HEK293 (cell line): ENCODE results near the gene JMJD6.
A peak's percentile ranks its signal among the peaks of the same experiment; 100 is the strongest.

Source experiments
- EGR2 ChIP-seq: fragments of 450-650 bp; formaldehyde crosslinking; IDR thresholded peaks from 2 replicates; pipeline ENCODE4 v1.5.1; 2016; ENCODE audit warnings: low read depth, missing biosample characterization, missing genetic modification characterization
- HOXC10 ChIP-seq: sonication (generic); formaldehyde crosslinking; IDR thresholded peaks from 2 replicates; pipeline ENCODE4 v1.8.1; 2023; ENCODE audit warnings: mild to moderate bottlenecking, missing genetic modification reagents
- KLF1 ChIP-seq: fragments of 450-650 bp; formaldehyde crosslinking; IDR thresholded peaks from 2 replicates; pipeline ENCODE4 v1.5.1; 2016; ENCODE audit warnings: missing biosample characterization, missing genetic modification characterization
- MYNN ChIP-seq: fragments of 450-650 bp; formaldehyde crosslinking; IDR thresholded peaks from 2 replicates; pipeline ENCODE4 v1.5.1; 2016; ENCODE audit warnings: missing biosample characterization, missing genetic modification characterization, borderline replicate concordance
- PRDM1 ChIP-seq: fragments of 450-650 bp; formaldehyde crosslinking; IDR thresholded peaks from 2 replicates; pipeline ENCODE4; 2016; ENCODE audit warnings: missing biosample characterization, missing genetic modification characterization
- RBAK ChIP-seq: fragments of 450-650 bp; formaldehyde crosslinking; IDR thresholded peaks from 2 replicates; pipeline ENCODE4 v1.5.1; 2016; ENCODE audit warnings: missing biosample characterization, missing genetic modification characterization
- SCRT1 ChIP-seq: fragments of 450-650 bp; formaldehyde crosslinking; IDR thresholded peaks from 2 replicates; pipeline ENCODE4 v1.5.1; 2016; ENCODE audit warnings: missing biosample characterization, missing genetic modification characterization, borderline replicate concordance
- SP3 ChIP-seq: fragments of 450-650 bp; formaldehyde crosslinking; IDR thresholded peaks from 2 replicates; pipeline ENCODE4 v1.5.1; 2016; ENCODE audit warnings: missing biosample characterization, missing genetic modification characterization
- SP7 ChIP-seq: fragments of 450-650 bp; formaldehyde crosslinking; IDR thresholded peaks from 2 replicates; pipeline ENCODE4 v1.5.1; 2016; ENCODE audit warnings: missing biosample characterization, missing genetic modification characterization
- TCF7L2 ChIP-seq: IDR thresholded peaks from 2 replicates; pipeline ENCODE4 v1.6.1; 2011; ENCODE audit warnings: low read depth, mild to moderate bottlenecking, inconsistent platforms, low read length, moderate library complexity, borderline replicate concordance
- WT1 ChIP-seq: fragments of 450-650 bp; formaldehyde crosslinking; IDR thresholded peaks from 2 replicates; pipeline ENCODE4 v1.5.1; 2016; ENCODE audit warnings: missing biosample characterization, missing genetic modification characterization
- YY2 ChIP-seq: fragments of 450-650 bp; formaldehyde crosslinking; IDR thresholded peaks from 2 replicates; pipeline ENCODE4 v1.5.1; 2016; ENCODE audit warnings: missing biosample characterization, missing genetic modification characterization
- ZBTB21 ChIP-seq: fragments of 450-650 bp; formaldehyde crosslinking; IDR thresholded peaks from 2 replicates; pipeline ENCODE4 v1.5.1; 2017; ENCODE audit warnings: missing biosample characterization, missing genetic modification characterization
- ZBTB6 ChIP-seq: fragments of 450-650 bp; formaldehyde crosslinking; IDR thresholded peaks from 2 replicates; pipeline ENCODE4 v1.5.1; 2017; ENCODE audit warnings: missing biosample characterization, missing genetic modification characterization
- ZBTB8A ChIP-seq: fragments of 450-650 bp; formaldehyde crosslinking; IDR thresholded peaks from 2 replicates; pipeline ENCODE4 v1.5.1; 2016; ENCODE audit warnings: missing biosample characterization, missing genetic modification characterization
- ZFHX2 ChIP-seq: fragments of 450-650 bp; formaldehyde crosslinking; conservative IDR thresholded peaks from 2 replicates; pipeline ENCODE4 v1.5.1; 2016; ENCODE audit warnings: missing biosample characterization, missing genetic modification characterization
- ZFP69B ChIP-seq: fragments of 450-650 bp; formaldehyde crosslinking; IDR thresholded peaks from 2 replicates; pipeline ENCODE4 v1.5.1; 2016; ENCODE audit warnings: missing biosample characterization, missing genetic modification characterization
- ZNF114 ChIP-seq: fragments of 450-650 bp; formaldehyde crosslinking; IDR thresholded peaks from 2 replicates; pipeline ENCODE4 v1.5.0; 2017; ENCODE audit warnings: missing biosample characterization, missing genetic modification characterization
- ZNF157 ChIP-seq: fragments of 450-650 bp; formaldehyde crosslinking; IDR thresholded peaks from 2 replicates; pipeline ENCODE4 v1.5.1; 2016; ENCODE audit warnings: missing biosample characterization, missing genetic modification characterization
- ZNF24 ChIP-seq: fragments of 450-650 bp; formaldehyde crosslinking; IDR thresholded peaks from 2 replicates; pipeline ENCODE4 v1.5.1; 2016; ENCODE audit warnings: missing biosample characterization, missing genetic modification characterization
- ZNF350 ChIP-seq: fragments of 450-650 bp; formaldehyde crosslinking; IDR thresholded peaks from 2 replicates; pipeline ENCODE4 v1.5.0; 2017; ENCODE audit warnings: missing biosample characterization, mild to moderate bottlenecking, missing genetic modification characterization
- ZNF362 ChIP-seq: fragments of 450-650 bp; formaldehyde crosslinking; IDR thresholded peaks from 2 replicates; pipeline ENCODE4 v1.5.1; 2016; ENCODE audit warnings: missing biosample characterization, missing genetic modification characterization
- ZNF514 ChIP-seq: fragments of 450-650 bp; formaldehyde crosslinking; IDR thresholded peaks from 2 replicates; pipeline ENCODE4 v1.5.1; 2016; ENCODE audit warnings: missing biosample characterization, missing genetic modification characterization
- ZNF529 ChIP-seq: fragments of 450-650 bp; formaldehyde crosslinking; IDR thresholded peaks from 2 replicates; pipeline ENCODE4 v1.5.1; 2017; ENCODE audit warnings: missing genetic modification characterization, missing biosample characterization; ENCODE audit not compliant: insufficient replicate concordance
- ZNF560 ChIP-seq: fragments of 450-650 bp; formaldehyde crosslinking; IDR thresholded peaks from 2 replicates; pipeline ENCODE4 v1.5.1; 2017; ENCODE audit warnings: missing biosample characterization, missing genetic modification characterization, borderline replicate concordance
- ZNF600 ChIP-seq: fragments of 450-650 bp; formaldehyde crosslinking; IDR thresholded peaks from 2 replicates; pipeline ENCODE4 v1.5.1; 2016; ENCODE audit warnings: missing biosample characterization, missing genetic modification characterization
- ZNF610 ChIP-seq: fragments of 450-650 bp; formaldehyde crosslinking; IDR thresholded peaks from 2 replicates; pipeline ENCODE4 v1.5.1; 2016; ENCODE audit warnings: missing biosample characterization, missing genetic modification characterization, borderline replicate concordance
- ZNF624 ChIP-seq: fragments of 450-650 bp; formaldehyde crosslinking; IDR thresholded peaks from 2 replicates; pipeline ENCODE4 v1.5.1; 2017; ENCODE audit warnings: missing biosample characterization, missing genetic modification characterization
- ZNF677 ChIP-seq: fragments of 450-650 bp; IDR thresholded peaks from 2 replicates; pipeline ENCODE4 v1.5.0; 2018; ENCODE audit warnings: missing biosample characterization, mild to moderate bottlenecking, missing genetic modification characterization, moderate library complexity
- ZNF701 ChIP-seq: fragments of 450-650 bp; formaldehyde crosslinking; IDR thresholded peaks from 2 replicates; pipeline ENCODE4 v1.5.1; 2016; ENCODE audit warnings: missing biosample characterization, missing genetic modification characterization
- ZSCAN23 ChIP-seq: fragments of 450-650 bp; formaldehyde crosslinking; IDR thresholded peaks from 2 replicates; pipeline ENCODE4 v1.5.1; 2016; ENCODE audit warnings: missing biosample characterization, missing genetic modification characterization
- ZSCAN4 ChIP-seq: fragments of 450-650 bp; formaldehyde crosslinking; IDR thresholded peaks from 2 replicates; pipeline ENCODE4 v1.5.1; 2017; ENCODE audit warnings: missing biosample characterization, missing genetic modification characterization
- TF ChIP-seq, protein P1 (sequence below): fragments of 450-650 bp; formaldehyde crosslinking; IDR thresholded peaks from 2 replicates; pipeline ENCODE4 v1.5.0; 2017; ENCODE audit warnings: missing biosample characterization, missing genetic modification characterization, borderline replicate concordance
- TF ChIP-seq, protein P2 (sequence below): fragments of 450-650 bp; formaldehyde crosslinking; IDR thresholded peaks from 2 replicates; pipeline ENCODE4 v1.5.1; 2016; ENCODE audit warnings: missing biosample characterization, missing genetic modification characterization

JMJD6 gene

DNA sequence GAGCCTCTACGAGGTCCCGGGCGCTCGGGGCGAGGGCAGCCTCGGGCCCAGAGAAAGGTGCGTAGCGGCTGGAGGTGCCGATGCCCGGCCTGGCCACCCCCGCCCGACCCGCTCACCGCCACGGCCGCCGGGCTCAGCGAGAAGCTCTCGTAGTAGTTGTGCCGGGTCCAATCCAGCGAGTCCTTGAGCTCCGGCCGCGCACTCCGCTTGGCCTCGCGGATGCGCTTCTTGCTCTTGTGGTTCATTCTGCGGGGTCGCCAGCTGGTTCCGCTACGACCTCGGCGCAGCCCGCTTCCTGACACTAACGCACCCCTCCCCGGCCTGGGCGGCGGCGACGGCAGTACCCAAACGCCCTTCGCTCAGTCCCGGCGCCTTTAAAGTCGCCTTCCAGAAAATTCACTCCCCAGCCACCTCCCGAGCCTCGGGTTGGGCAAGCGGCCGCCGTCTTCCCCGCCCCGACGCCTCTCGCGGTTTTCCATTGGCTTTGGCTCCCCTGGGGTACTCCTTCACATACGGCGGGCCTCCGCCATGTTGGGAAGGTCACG is at the start of gene JMJD6 (continued):
- no peak for TF ChIP-seq ZFP69B (tag by site-specific recombination)
- TF ChIP-seq RBAK (tag by site-specific recombination), result no peak
- no peak for TF ChIP-seq ZNF677 (tag by site-specific recombination)
- TF ChIP-seq EGR2 (tag by site-specific recombination), result no peak
- peak; percentile 86 for TF ChIP-seq KLF1 (tag by site-specific recombination)
- no peak for TF ChIP-seq ZNF701 (tag by site-specific recombination)
- no peak for TF ChIP-seq YY2 (tag by site-specific recombination)
- TF ChIP-seq ZNF529 (tag by site-specific recombination), result no peak
- peak; percentile 98 for TF ChIP-seq SP3 (tag by site-specific recombination)
- TF ChIP-seq ZBTB6 (tag by site-specific recombination), result no peak; the same call in 1 of the 2 replicates
- peak; percentile 10; the same call in 1 of the 2 replicates for TF ChIP-seq MYNN (tag by site-specific recombination)
- no peak for TF ChIP-seq HOXC10 (CRISPR knock-in tag)
- TF ChIP-seq TCF7L2, result 0 out of 2 replicates have a peak, but pooled peaks have one; percentile 30
- TF ChIP-seq, protein P1, sequence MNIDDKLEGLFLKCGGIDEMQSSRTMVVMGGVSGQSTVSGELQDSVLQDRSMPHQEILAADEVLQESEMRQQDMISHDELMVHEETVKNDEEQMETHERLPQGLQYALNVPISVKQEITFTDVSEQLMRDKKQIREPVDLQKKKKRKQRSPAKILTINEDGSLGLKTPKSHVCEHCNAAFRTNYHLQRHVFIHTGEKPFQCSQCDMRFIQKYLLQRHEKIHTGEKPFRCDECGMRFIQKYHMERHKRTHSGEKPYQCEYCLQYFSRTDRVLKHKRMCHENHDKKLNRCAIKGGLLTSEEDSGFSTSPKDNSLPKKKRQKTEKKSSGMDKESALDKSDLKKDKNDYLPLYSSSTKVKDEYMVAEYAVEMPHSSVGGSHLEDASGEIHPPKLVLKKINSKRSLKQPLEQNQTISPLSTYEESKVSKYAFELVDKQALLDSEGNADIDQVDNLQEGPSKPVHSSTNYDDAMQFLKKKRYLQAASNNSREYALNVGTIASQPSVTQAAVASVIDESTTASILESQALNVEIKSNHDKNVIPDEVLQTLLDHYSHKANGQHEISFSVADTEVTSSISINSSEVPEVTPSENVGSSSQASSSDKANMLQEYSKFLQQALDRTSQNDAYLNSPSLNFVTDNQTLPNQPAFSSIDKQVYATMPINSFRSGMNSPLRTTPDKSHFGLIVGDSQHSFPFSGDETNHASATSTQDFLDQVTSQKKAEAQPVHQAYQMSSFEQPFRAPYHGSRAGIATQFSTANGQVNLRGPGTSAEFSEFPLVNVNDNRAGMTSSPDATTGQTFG, result no peak
- TF ChIP-seq ZSCAN23 (tag by site-specific recombination), result no peak
- TF ChIP-seq ZSCAN4 (tag by site-specific recombination), result no peak
- TF ChIP-seq ZNF610 (tag by site-specific recombination), result 0 out of 2 replicates have a peak, but pooled peaks have one; percentile 58
- TF ChIP-seq ZBTB21 (tag by site-specific recombination), result no peak
- TF ChIP-seq ZNF362 (tag by site-specific recombination), result no peak
- TF ChIP-seq ZNF350 (tag by site-specific recombination), result no peak
- no peak for TF ChIP-seq PRDM1 (tag by site-specific recombination)
- TF ChIP-seq ZNF157 (tag by site-specific recombination), result no peak
- peak; percentile 100 for TF ChIP-seq ZBTB8A (tag by site-specific recombination)
- TF ChIP-seq SCRT1, result no peak
- TF ChIP-seq ZNF624, result no peak
- no peak; the same call in none of the 2 replicates for TF ChIP-seq ZNF600
- no peak; the same call in 1 of the 2 replicates for TF ChIP-seq ZNF24 (tag by site-specific recombination)
- TF ChIP-seq WT1 (tag by site-specific recombination), result peak; percentile 90
- TF ChIP-seq ZFHX2 (tag by site-specific recombination), result peak; percentile 63
- no peak for TF ChIP-seq ZNF560 (tag by site-specific recombination)
- TF ChIP-seq ZNF114 (tag by site-specific recombination), result no peak
- no peak for TF ChIP-seq ZNF514
- TF ChIP-seq SP7 (tag by site-specific recombination), result peak; percentile 15; the same call in 1 of the 2 replicates
- TF ChIP-seq, protein P2, sequence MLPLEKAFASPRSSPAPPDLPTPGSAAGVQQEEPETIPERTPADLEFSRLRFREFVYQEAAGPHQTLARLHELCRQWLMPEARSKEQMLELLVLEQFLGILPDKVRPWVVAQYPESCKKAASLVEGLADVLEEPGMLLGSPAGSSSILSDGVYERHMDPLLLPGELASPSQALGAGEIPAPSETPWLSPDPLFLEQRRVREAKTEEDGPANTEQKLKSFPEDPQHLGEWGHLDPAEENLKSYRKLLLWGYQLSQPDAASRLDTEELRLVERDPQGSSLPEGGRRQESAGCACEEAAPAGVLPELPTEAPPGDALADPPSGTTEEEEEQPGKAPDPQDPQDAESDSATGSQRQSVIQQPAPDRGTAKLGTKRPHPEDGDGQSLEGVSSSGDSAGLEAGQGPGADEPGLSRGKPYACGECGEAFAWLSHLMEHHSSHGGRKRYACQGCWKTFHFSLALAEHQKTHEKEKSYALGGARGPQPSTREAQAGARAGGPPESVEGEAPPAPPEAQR (tag by site-specific recombination), result no peak
